HG02973 (cell line): ENCODE results near the gene PLA2G2C.

Experiments
- ATAC-seq: cut with Tn5 transposase; IDR thresholded peaks from one replicate; pipeline ENCODE4 v1.9.1; 2021; ENCODE audit warnings: moderate library complexity; ENCODE audit not compliant: unreplicated experiment

Gene PLA2G2C

GRCh38 chr1:20209471-20209870 is 23.2 kb upstream of the PLA2G2C start:
- no peak for ATAC-seq

- no peak for ATAC-seq
These were observed 21.2 kb upstream of the PLA2G2C start for GRCh38 chr1:20207546-20207945.

- ATAC-seq = no peak
These were observed 15.8 kb upstream of the PLA2G2C start for GRCh38 chr1:20202166-20202565.

DNA sequence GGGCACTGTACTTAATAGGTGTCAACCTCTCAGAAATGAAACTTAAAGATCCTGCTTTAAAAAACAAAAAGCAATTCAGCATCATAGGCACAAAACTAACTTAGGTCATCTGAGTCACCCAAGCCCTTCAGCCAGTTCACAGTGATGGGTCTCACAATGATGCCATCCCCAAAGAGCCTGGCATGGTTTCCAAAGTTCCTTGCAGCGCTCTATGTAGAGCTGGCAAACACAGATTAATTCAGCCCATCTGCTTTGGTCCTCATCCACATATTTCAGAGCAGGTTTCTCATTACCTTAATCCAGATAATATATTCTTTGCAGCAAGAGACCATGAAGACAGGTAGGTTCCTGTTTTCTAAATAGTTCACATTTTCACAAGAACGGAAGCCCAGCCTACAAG is 14.6 kb upstream of the PLA2G2C start:
- ATAC-seq = no peak

DNA sequence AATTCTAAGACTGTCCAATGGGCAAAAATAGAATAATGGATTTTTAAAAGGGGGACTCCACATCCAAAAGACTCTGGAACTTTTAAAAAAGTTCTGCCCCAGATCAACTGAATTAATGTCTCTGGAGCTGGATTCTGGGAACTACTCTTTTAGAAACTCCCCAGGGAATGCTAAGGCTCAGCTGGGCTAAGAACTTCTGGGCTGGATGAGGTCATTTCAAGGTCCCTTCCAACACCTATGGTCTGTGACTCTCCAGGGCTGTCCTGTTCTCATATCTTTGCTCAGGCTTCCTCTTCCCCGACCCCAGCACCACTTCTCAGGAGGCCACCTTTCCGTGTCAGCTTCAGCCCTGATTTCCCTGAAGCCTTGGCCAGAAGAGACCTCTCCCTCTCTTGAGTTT is 13.5 kb upstream of the PLA2G2C start:
- no peak for ATAC-seq

- ATAC-seq = no peak
These were observed 13.1 kb upstream of the PLA2G2C start for GRCh38 chr1:20199403-20199802.

DNA sequence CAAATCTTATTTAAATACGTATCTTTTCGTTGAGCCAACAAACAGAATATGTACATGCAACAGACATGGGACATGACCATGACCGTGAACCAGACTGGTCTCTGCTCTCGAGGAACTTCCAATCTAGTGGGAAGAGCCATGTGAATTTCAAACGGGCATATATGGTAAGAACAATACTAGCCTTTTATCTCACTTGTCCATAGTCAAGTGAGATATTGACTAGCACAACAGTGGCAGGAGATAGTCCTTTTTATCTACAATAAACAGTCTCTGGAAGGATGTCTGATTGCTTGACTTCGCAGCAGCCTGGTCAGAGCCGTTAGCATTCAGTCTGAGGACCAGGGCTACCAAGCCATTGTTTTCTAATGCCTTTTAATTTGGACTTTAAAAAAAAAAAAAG is 12.6 kb upstream of the PLA2G2C start:
- ATAC-seq = no peak

- ATAC-seq = no peak
These were observed 12.0 kb upstream of the PLA2G2C start for GRCh38 chr1:20198296-20198695.

- no peak for ATAC-seq
These were observed 11.0 kb upstream of the PLA2G2C start for GRCh38 chr1:20197329-20197791.

DNA sequence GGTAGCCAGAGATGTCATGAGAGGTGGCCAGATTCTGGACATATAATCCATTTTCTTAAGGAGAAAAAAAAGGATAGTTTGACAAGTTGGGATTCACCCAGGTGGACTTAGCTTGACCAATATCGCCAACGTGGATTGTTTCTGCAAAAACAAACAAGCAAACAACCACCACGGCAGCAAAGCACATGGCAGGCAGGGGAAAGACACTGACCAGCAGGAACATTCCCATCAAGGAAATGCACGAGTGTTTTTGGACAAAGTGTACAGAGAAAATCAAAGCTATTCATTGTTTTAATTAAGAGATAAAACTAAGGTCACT is 9.1 kb upstream of the PLA2G2C start:
- ATAC-seq = no peak

DNA sequence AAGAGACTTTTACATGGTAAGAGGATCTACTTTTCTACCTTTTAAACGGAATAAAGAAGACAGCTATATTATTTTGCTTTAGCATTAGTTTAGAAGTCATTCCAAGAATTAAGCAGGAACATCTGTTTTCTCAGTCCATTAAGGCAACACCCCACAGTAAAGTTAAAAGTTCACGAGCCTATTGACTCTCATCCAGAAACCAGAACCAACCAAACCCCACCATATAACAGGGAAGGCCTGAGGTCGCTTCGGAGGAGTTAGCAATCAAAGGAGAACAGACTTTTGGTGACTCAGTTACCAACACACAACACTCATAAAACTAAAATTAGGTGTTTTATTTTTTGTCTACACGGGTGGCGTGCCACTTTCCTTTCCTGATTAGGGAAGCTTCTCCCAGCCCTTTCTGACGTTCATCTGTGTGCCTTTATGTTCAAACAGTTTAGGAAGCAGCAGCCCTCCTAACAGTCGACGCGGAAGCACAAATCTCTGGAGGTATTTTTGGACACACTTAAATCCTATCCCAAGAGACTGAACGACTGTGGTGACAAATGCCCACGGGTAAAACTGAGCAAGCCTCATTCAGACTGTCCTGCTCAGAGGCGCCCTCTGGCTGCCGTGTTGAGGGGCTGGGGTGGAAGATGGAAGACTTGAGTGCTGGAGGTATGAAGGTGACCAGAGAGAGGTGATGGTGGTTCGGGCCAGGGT is 8.6 kb upstream of the PLA2G2C start:
- ATAC-seq = no peak

DNA sequence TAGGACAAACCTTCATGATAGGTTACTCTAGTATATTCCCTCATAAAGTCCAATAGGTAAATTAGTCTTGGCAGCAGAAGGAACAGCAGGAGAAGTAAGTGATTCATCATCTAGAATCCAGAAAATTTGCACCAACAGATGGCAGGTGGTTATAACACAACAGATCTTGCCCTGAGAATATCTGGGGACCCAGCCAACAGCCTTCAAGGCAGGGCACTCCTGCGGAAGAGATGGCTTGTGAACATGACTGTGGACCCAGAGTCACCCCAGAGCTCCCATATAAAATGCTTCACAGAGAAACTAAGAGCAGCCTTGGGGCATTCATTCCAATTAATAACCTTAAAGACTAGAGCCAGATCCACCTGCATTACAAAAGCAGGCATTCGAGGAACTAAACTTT is 7.9 kb upstream of the PLA2G2C start:
- no peak for ATAC-seq

DNA sequence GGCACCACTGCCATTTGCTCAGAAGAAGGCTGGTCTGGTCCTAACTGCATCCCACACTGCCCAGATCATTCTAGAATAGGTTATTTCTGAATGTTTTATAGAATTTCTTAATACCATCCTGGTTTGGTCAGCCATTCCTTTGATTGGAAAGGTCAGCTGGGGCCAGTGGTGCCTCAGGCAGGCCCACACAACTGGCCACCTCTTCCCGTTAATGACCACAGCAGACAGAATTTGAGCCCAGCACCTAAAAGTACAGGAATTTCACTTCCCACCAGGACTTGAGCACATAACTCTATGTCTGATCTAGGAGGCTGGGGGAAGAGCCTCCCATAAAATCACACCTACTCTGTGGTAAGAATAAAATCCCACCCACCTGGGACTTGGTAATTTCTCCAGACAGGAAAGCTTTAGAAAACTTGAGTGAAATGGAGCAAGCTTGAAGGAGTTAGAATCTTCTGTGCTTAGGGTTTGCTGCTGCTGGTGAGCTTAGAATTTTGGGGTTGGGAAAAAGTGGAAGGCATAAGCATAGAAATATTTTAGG is 6.6 kb upstream of the PLA2G2C start:
- no peak for ATAC-seq

- ATAC-seq = no peak
These were observed 6.0 kb upstream of the PLA2G2C start for GRCh38 chr1:20192364-20192763.

- no peak for ATAC-seq
These were observed 5.0 kb upstream of the PLA2G2C start for GRCh38 chr1:20191266-20191825.

GRCh38 chr1:20190256-20191160 is 4.2 kb upstream of the PLA2G2C start:
- ATAC-seq = no peak

- no peak for ATAC-seq
These were observed 3.3 kb upstream of the PLA2G2C start for GRCh38 chr1:20189664-20190063.

DNA sequence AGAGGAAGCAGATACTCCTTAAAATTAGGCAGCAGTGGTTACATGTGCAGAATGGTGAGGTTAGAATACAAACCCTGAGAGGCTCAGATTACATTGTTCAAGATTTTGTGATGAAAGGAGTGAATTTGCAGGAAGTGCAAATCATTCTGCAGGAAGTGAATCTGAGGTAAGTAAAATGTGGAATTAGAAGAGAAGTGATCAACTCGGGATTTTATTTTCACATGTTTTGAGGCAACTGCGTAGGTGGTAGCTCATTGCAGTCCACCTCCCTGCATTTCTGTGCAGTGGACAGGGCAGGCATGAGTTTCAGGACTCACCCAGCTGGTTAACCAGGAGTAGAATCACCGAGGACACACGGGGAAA is 2.1 kb upstream of the PLA2G2C start:
- ATAC-seq = no peak

GRCh38 chr1:20187813-20188454 is 1.6 kb upstream of the PLA2G2C start:
- no peak for ATAC-seq

DNA sequence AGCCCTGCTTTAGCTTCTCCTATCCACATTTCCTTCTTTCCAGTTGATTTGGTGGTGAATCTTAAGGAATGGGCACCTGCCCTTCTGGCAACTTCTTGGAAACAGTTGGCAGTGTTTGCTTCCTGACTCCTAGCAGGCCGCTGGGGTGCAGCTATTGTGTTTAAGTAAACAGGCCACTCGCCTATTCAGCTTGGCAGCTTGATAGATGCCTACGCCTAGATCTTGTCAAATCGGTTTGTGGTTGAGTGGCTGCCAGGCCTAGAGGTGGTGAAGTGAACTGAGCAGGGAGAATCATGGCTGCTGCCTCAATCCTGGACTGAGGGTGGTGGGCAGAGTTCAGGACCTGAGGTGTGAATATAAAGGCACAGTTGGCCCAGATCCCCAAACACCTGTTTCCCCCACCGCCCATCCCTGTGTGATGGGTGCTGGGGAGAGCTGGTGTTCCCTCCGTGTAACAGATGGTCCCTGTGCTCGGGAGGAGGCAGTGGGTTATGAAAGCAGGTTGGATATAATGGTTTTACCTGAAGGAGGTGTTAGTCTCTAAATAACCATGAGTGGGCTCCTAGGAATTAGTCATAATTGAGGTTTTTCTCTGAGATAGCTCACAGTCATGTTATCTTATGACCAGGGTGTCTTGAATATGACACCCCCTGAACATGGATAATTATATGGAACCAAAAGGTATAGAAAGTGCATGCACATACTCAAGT is 940 bp upstream of the PLA2G2C start:
- no peak for ATAC-seq
